ENCODE data around the gene C3orf22. TPM values are rescaled to one million over a fixed set of nuclear protein-coding genes. Genes with fewer than 3 reads are reported as not detected.

Gene C3orf22
- total RNA-seq, 6 experiments from 2014 or later: not detected

DNA sequence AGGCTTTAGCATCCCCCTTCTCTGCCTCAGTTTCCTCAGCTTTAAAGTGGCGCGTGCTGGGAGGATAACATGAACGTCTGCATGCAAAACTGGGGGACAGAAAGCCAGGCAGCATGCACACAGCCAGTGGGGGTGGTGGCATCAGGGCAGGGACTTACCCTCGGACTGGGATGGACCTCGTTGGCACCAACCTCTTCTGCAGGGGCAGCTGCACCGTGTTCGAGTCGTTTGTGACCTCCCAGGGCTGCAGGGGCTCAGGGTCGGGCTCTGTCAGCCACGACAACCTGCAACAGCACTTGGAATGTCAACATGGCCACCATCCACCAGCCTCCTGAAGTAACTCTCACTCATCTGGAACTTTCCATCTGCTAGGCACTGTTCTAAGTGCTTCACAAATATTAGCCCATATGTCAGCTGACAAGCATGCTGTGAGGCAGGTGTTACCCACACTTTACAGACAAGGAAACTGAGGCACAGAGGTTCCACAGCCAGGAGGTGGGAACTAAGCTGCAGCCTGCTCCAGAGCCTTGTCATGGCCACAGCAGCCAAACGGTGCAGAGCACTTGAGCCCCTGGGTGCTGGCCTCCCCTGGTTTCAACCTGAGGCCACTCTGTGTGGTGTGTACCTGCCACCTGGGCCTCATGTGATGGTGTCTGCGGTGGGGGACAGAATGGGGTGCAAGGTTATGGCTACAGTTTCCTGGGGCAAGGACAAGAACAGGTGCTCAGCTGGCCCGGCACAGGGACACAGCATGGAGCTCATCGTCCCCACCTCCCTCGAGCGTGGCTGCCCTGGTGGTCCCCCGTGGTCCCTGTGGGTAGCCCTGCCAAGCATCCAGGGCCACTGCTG is 6.7 kb downstream of the C3orf22 start:
- Mint-ChIP-seq H3K9me3 (no peaks in the 10 kb centered on the region), H3K36me3 (ENCODE audit: low read depth) (no peaks in the 10 kb centered on the region), H3K4me1 (ENCODE audit: low read depth) (no peaks in the 10 kb centered on the region), H3K4me3 (no peak overlapping the region), H3K27me3 (ENCODE audit: insufficient read depth) (peaks cover 12% of the 10 kb centered on the region), H3K27ac (no peak overlapping the region)
- no peak for DNase-seq
- TF ChIP-seq, protein P1, sequence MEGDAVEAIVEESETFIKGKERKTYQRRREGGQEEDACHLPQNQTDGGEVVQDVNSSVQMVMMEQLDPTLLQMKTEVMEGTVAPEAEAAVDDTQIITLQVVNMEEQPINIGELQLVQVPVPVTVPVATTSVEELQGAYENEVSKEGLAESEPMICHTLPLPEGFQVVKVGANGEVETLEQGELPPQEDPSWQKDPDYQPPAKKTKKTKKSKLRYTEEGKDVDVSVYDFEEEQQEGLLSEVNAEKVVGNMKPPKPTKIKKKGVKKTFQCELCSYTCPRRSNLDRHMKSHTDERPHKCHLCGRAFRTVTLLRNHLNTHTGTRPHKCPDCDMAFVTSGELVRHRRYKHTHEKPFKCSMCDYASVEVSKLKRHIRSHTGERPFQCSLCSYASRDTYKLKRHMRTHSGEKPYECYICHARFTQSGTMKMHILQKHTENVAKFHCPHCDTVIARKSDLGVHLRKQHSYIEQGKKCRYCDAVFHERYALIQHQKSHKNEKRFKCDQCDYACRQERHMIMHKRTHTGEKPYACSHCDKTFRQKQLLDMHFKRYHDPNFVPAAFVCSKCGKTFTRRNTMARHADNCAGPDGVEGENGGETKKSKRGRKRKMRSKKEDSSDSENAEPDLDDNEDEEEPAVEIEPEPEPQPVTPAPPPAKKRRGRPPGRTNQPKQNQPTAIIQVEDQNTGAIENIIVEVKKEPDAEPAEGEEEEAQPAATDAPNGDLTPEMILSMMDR (IDR thresholded peaks at IDR 0.05): no peak

DNA sequence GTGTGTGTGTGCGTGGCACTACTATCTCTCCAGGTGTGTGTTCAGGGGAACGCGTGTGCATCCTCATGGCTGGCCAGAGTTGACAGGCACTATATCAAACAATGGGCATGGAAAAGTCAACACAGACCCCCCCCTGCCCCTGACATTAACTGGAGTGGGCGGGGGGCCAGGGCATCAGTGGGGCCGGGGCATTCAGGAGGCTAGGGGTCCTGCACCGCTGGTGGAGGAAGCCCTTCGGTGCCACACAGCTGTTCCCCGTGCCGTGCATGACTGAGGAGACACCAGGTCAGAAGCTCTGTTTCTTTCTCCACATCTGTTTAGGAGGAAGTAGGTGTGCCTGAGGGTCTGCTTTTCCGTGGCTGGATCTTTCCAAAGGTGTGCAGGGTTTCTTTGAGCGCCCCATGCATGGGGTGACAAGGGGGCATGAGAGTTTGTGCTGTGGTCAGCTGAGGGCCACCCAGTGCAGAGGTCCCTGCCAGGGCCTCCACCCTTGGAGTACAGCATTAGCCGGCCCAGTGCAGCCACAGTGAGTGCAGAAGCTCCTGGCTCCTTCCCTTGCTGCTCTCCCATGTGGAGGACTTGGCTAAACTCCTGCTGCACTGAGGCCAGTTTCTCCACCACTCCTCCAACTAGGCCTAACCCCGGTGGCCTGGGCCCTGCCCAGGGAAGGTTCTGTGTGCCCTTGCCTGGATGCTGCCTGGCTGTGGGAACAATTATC is 7.5 kb downstream of the C3orf22 start:
- Mint-ChIP-seq H3K36me3 (ENCODE audit: low read depth) (no peaks in the 10 kb centered on the region), H3K4me1 (ENCODE audit: low read depth) (no peaks in the 10 kb centered on the region), H3K4me3 (no peak overlapping the region), H3K27ac (no peak overlapping the region), H3K9me3 (no peaks in the 10 kb centered on the region), H3K27me3 (ENCODE audit: insufficient read depth) (peaks cover 20% of the 10 kb centered on the region)
- no peak for DNase-seq
- TF ChIP-seq, protein P1 (IDR thresholded peaks at IDR 0.05): no peak

DNA sequence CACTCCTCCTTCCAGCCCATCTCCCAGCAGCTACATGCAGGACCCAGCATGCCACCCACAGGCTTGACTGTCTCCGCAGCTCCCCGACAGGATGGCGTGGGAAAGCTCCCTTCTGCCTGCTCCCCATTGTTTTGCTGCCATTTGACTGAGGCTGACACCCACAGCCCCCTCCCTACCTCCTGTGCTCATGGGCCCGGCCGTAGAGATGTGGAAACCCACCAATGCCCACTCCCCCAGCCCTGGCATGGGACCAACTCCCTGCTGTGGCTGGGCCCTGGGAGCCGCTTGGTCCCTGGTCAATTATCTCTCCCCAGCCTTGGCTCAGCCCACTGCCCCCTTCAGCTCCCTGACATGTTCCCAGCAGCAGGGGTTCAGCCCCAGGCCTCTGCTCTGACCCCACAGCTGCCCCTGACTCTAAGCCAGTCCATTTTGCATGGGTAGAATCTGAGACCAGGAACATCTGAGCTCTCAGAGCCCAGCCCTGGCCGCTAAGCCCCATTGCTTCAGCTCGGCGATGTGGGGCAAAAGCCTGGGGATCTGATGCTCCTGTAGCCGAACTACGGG is 8.2 kb downstream of the C3orf22 start:
- no peak for DNase-seq
- Mint-ChIP-seq H3K27ac (no peak overlapping the region), H3K27me3 (ENCODE audit: insufficient read depth) (peaks cover 24% of the 10 kb centered on the region), H3K36me3 (ENCODE audit: low read depth) (no peaks in the 10 kb centered on the region), H3K4me1 (ENCODE audit: low read depth) (no peaks in the 10 kb centered on the region), H3K9me3 (no peaks in the 10 kb centered on the region), H3K4me3 (no peak overlapping the region)
- TF ChIP-seq, protein P1 (IDR thresholded peaks at IDR 0.05): no peak

DNA sequence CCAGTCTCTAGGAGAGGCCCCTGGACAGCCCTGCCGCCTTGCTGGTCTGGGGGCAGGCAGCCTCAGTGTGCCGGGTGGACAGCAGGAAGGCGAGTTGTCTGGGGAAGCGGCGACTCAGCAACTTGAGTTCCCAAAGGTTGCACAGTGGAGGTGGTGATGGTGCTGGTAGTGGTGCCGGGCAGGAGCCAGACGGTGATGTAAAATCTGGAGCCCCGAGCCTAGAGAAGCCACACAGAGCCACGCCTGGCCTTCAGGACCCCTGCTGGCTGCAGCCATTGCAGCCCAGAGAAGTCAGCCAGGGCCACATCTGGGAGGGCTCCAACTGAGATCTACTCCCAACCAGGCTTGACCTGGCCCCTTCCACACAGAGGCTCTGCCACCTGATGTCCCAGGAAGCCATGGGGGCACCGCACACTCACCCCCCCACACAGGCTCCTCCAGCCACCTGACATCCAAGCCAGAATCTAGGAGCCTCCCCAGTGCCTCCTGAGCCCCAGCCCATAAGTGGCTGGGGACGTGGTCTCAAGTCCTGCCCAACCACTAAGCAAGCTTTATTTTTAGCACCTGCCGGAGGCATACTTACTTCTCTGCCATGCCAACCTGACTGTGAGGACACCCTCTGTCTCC is 8.8 kb downstream of the C3orf22 start:
- H3K27me3 Mint-ChIP-seq (ENCODE audit: insufficient read depth): peaks cover 27% of the 10 kb centered on the region
- no peak for DNase-seq

More for the DNA sequence above, 8.8 kb downstream of the C3orf22 start:
- TF ChIP-seq, protein P1 (IDR thresholded peaks at IDR 0.05): no peak
- Mint-ChIP-seq H3K27ac (no peak overlapping the region), H3K4me1 (ENCODE audit: low read depth) (no peaks in the 10 kb centered on the region), H3K4me3 (no peak overlapping the region), H3K9me3 (no peaks in the 10 kb centered on the region), H3K36me3 (ENCODE audit: low read depth) (no peaks in the 10 kb centered on the region)
